Thymus (tissue), 14 donors: ENCODE results near the gene SUN5. TPM values are rescaled to one million over a fixed set of nuclear protein-coding genes. Genes with fewer than 3 reads are reported as not detected.
"Not testable (repeated sequence)": the region's sequence is repeated elsewhere in the genome, so short reads cannot be mapped to it uniquely, and the experiment has no call there.

Source experiments
- DNase-seq, 9 donors: peaks; one replicate each; pipeline ENCODE4 v3.0.0-alpha.2; 2013; ENCODE audit warnings: low spot score in 9 of 9, low read depth in 6 of 9, missing footprints in 1 of 9
- H3K27ac ChIP-seq, 2 donors: one replicate each; pipeline ENCODE4 v1.5.1; 2013; ENCODE audit warnings: control low read depth in 1 of 2, low read depth in 1 of 2, low read length in 1 of 2, mild to moderate bottlenecking in 1 of 2, moderate library complexity in 1 of 2
- H3K27me3 ChIP-seq, 2 donors: one replicate each; pipeline ENCODE4 v1.5.1; 2013; ENCODE audit warnings: low read length in 1 of 2; ENCODE audit not compliant: control insufficient read depth in 2 of 2, insufficient read depth in 1 of 2
- H3K36me3 ChIP-seq, 2 donors: one replicate each; pipeline ENCODE4 v1.5.1; 2013; ENCODE audit warnings: low read length in 1 of 2, mild to moderate bottlenecking in 1 of 2, moderate library complexity in 1 of 2; ENCODE audit not compliant: control insufficient read depth in 2 of 2, insufficient read depth in 2 of 2
- H3K4me1 ChIP-seq, 2 donors: one replicate each; pipeline ENCODE4 v1.5.1; 2013; ENCODE audit warnings: low read length in 2 of 2; ENCODE audit not compliant: control insufficient read depth in 2 of 2, insufficient read depth in 2 of 2
- H3K4me3 ChIP-seq, 2 donors: one replicate each; pipeline ENCODE4 v1.5.1; 2013; ENCODE audit warnings: low read length in 2 of 2, control low read depth in 1 of 2, mild to moderate bottlenecking in 1 of 2
- H3K9me3 ChIP-seq, 2 donors: one replicate each; pipeline ENCODE4 v1.5.1; 2013; ENCODE audit warnings: low read length in 1 of 2, mild to moderate bottlenecking in 1 of 2; ENCODE audit not compliant: control insufficient read depth in 2 of 2, insufficient read depth in 1 of 2
- WGBS: extraction: QIAGEN DNeasy Blood & Tissue Kit; methylation state at CpG from one replicate; pipeline ENCODE4 v1.1.7; 2013; 5-methylcytosine and 5-hydroxymethylcytosine counted together
- long read RNA-seq, 10 donors: transcript quantifications; one replicate each; lab custom pipeline, GENCODE V29; 2026
- polyA plus RNA-seq: library from polyadenylated mRNA; stranded (reverse); fragments of 200-250 nt; gene quantifications from one replicate; pipeline ENCODE4 v1.2.3, GENCODE V29; 2013
- total RNA-seq: library from RNA; stranded (reverse); fragments of 120-200 nt; gene quantifications from one replicate; pipeline ENCODE4 v1.2.4, GENCODE V29; 2013
- donor health status: healthy.

The SUN5 gene, protein sequence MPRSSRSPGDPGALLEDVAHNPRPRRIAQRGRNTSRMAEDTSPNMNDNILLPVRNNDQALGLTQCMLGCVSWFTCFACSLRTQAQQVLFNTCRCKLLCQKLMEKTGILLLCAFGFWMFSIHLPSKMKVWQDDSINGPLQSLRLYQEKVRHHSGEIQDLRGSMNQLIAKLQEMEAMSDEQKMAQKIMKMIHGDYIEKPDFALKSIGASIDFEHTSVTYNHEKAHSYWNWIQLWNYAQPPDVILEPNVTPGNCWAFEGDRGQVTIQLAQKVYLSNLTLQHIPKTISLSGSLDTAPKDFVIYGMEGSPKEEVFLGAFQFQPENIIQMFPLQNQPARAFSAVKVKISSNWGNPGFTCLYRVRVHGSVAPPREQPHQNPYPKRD
- not detected for total RNA-seq
- polyA plus RNA-seq, result not detected
- long read RNA-seq, donor 1, result 0 reads
- long read RNA-seq, donor 2, result 0 reads
- long read RNA-seq, donor 3, result 0 reads
- long read RNA-seq, donor 4, result 0 reads
- long read RNA-seq, donor 5, result 0 reads
- long read RNA-seq, donor 6, result 0 reads
- long read RNA-seq, donor 7, result 0 reads
- long read RNA-seq, donor 8, result 0 reads
- long read RNA-seq, donor 9, result 0 reads
- long read RNA-seq, donor 10, result 0 reads

DNA sequence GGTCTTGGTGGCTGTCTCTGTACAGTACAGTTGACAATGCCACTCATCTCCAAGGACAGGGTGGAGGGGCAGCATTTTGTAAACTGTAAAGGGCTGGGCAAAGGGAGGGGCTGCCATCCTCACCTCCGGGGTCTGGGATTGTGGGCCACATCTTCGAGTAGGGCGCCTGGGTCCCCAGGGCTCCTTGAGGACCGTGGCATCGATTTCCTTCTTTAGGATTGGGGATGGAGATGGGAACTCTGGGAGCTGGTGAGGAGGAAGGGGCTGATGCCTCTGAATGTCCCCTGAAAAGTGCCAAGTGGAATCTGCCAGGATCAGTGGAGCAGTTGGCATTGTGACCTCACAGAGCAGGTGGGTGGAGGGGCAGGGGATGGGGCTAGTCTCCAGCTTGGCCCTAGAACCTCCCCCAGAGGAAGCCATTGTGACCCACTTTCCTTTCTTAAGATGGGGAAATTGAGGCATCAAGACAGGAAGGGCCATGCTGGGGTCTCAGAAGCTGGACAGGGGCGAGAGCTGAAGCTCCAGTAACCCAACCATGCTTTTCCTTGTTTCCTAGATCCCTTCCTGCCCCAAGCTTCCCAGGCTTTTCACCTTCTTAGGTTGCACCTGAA is at the start of gene SUN5:
TSS of gene SUN5 (minus strand) at position 293 of the 611 bp plus-strand sequence. CDS start at position 200, 93 bp downstream.
- Histone ChIP-seq H3K27me3 (no peaks in the 10 kb centered on the region), H3K36me3 (no peaks in the 10 kb centered on the region), H3K4me3 (no peak within 1 kb of the TSS), H3K27ac (no peak within 1 kb of the TSS), H3K9me3 (peaks cover 1 to 10% of the 10 kb centered on the region in 2 donors), H3K4me1 (peaks cover 0 to 2% of the 10 kb centered on the region in 2 donors)
- 98% methylated on average over 6 of the region's 6 CpGs for WGBS
- DNase-seq, result no peak

DNA sequence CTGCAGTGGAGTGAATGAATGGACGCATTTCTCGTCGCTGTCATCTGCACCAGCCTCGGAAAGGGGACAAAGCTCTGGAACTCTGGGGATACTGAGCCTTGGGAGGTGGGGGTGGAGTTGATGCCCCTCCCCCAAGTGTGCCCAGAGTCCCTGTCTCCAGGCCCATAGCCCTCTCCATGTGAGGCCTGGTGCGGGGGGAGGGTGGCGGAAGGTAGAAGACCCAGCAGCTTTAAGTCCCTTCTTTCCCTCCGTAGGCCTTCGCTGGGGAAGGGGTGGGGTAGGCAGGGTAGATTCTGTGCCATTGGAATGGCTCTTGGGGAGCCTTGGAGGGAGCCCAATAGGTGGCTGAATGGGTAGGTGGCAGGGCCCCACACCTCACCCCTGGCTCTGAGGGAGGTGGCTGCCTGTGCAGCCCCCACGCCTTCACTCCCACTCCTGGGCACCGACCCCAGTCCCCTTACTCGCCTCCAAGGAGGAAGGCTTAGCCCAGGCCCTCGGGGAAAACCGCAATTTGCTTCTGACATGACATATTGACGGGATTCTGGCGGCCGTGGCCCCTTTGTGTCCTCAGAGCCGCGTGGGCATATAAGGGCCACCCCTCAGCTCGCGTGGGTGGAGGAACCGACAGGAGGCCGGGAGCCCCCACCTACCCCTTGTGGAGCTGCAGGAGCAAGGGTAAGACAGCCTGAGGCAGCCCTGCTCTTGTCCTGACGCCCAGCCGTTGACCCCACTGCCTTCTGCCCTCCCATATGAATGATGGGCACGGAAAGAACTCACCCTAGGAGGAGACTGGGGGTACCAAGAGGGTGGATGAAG is 49.3 kb upstream of the SUN5 start, which contains the start of gene BPIFB3:
TSS of gene BPIFB3 (plus strand) at position 613 of the 816 bp plus-strand sequence. CDS start 1,533 bp downstream, outside the sequence.
- Histone ChIP-seq H3K4me3 (no peak within 1 kb of the TSS), H3K27ac (no peak within 1 kb of the TSS), H3K36me3 (no peaks in the 10 kb centered on the region), H3K9me3 (no peaks in the 10 kb centered on the region), H3K27me3 (no peaks in the 10 kb centered on the region), H3K4me1 (no peaks in the 10 kb centered on the region)
- DNase-seq, result no peak
- WGBS, result 94% methylated on average over 25 of the region's 25 CpGs

GRCh38 chr20:33051333-33051732 is 47.1 kb upstream of the SUN5 start:
- 98% methylated on average over 4 of the region's 4 CpGs for WGBS
- H3K27ac ChIP-seq, result no peak overlapping the region
- no peaks in the 10 kb centered on the region for H3K27me3 ChIP-seq
- H3K4me1 ChIP-seq, result no peaks in the 10 kb centered on the region
- no peak for DNase-seq
- H3K4me3 ChIP-seq, result no peak overlapping the region
- H3K9me3 ChIP-seq, result no peaks in the 10 kb centered on the region
- no peaks in the 10 kb centered on the region for H3K36me3 ChIP-seq

DNA sequence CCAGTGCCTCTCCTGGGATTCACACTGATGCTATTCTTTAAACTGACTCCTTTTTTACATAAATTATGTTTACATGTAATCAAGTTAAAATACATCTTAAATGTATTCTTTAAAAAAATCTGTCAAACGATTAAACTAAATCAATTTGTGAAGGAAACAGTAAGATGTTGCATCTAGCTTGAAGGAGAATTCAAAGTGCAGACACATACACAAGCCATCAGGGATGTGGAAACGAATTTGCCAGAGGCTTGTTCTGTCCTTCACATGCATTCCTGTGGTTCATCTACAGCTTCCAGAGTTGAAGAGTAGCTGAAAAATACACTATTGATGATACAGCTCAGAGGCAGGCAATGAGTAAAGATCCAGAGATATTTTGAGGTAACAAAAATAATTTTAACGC is 42.2 kb upstream of the SUN5 start:
- Histone ChIP-seq H3K4me1 (no peaks in the 10 kb centered on the region), H3K9me3 (peaks cover 0 to 20% of the 10 kb centered on the region in 2 donors), H3K36me3 (no peaks in the 10 kb centered on the region), H3K27me3 (no peaks in the 10 kb centered on the region), H3K27ac (no peak overlapping the region), H3K4me3 (no peak overlapping the region)
- WGBS, result 89% methylated on average over 3 of the region's 3 CpGs
- DNase-seq, result no peak

GRCh38 chr20:33045129-33045721 is 41.0 kb upstream of the SUN5 start:
- DNase-seq, H3K27ac ChIP-seq, H3K4me1 ChIP-seq, H3K4me3 ChIP-seq, H3K36me3 ChIP-seq, H3K27me3 ChIP-seq: not testable (repeated sequence)
- WGBS, result 94% methylated on average over 15 of the region's 15 CpGs
- H3K9me3 ChIP-seq, result peaks cover 0 to 20% of the 10 kb centered on the region in 2 donors

GRCh38 chr20:33043731-33044181 is 39.5 kb upstream of the SUN5 start:
- Histone ChIP-seq H3K4me1 (no peaks in the 10 kb centered on the region), H3K36me3 (no peaks in the 10 kb centered on the region), H3K27ac (no peak overlapping the region), H3K9me3 (peaks cover 0 to 20% of the 10 kb centered on the region in 2 donors), H3K4me3 (no peak overlapping the region), H3K27me3 (no peaks in the 10 kb centered on the region)
- whole genome bisulfite sequencing, result 93% methylated on average over 1 of the region's 1 CpG
- DNase-seq, result no peak

GRCh38 chr20:33042983-33043730 is 38.9 kb upstream of the SUN5 start:
- Histone ChIP-seq H3K4me1 (no peaks in the 10 kb centered on the region), H3K27ac (no peak overlapping the region), H3K27me3 (no peaks in the 10 kb centered on the region), H3K4me3 (no peak overlapping the region), H3K9me3 (peaks cover 0 to 20% of the 10 kb centered on the region in 2 donors), H3K36me3 (no peaks in the 10 kb centered on the region)
- no peak for DNase-seq
- over 99% methylated on average over 2 of the region's 2 CpGs for WGBS

GRCh38 chr20:33042430-33042829 is 38.2 kb upstream of the SUN5 start:
- Histone ChIP-seq H3K27ac (no peak overlapping the region), H3K9me3 (peaks cover 0 to 20% of the 10 kb centered on the region in 2 donors), H3K36me3 (no peaks in the 10 kb centered on the region), H3K4me1 (no peaks in the 10 kb centered on the region), H3K4me3 (no peak overlapping the region), H3K27me3 (no peaks in the 10 kb centered on the region)
- no peak for DNase-seq
- 97% methylated on average over 3 of the region's 3 CpGs for WGBS
